ENCODE results near the gene PRSS56.

The PRSS56 gene

GRCh38 chr2:232486558-232487384, 33.4 kb upstream of the PRSS56 start:
- no peak for DNase-seq (ENCODE audit: low read depth)

- DNase-seq (ENCODE audit: low read depth), result no peak
Measured at GRCh38 chr2:232487385-232488096, 32.6 kb upstream of the PRSS56 start, which contains the start of gene ECEL1. Gene ECEL1 (minus strand): TSS chr2:232487834. CDS start chr2:232486653, 1,181 bp downstream.

- DNase-seq (ENCODE audit: low read depth), result no peak
Measured at GRCh38 chr2:232488097-232488711, 32.0 kb upstream of the PRSS56 start.

- no peak for DNase-seq (ENCODE audit: low read depth)
Measured at GRCh38 chr2:232488721-232489300, 31.4 kb upstream of the PRSS56 start.

- no peak for DNase-seq (ENCODE audit: low read depth)
Measured at GRCh38 chr2:232489516-232490220, 30.5 kb upstream of the PRSS56 start.

GRCh38 chr2:232490221-232491138, 29.7 kb upstream of the PRSS56 start:
- DNase-seq (ENCODE audit: low read depth), result no peak

- DNase-seq (ENCODE audit: low read depth), result no peak
Measured at GRCh38 chr2:232491139-232491780, 28.9 kb upstream of the PRSS56 start.

GRCh38 chr2:232492236-232492848, 27.8 kb upstream of the PRSS56 start:
- DNase-seq (ENCODE audit: low read depth), result no peak

GRCh38 chr2:232492963-232493700, 27.1 kb upstream of the PRSS56 start:
- DNase-seq (ENCODE audit: low read depth), result no peak

GRCh38 chr2:232493701-232494474, 26.3 kb upstream of the PRSS56 start:
- no peak for DNase-seq (ENCODE audit: low read depth)

- no peak for DNase-seq (ENCODE audit: low read depth)
Measured at GRCh38 chr2:232494542-232494941, 25.6 kb upstream of the PRSS56 start.

- DNase-seq (ENCODE audit: low read depth), result no peak
Measured at GRCh38 chr2:232495292-232495691, 24.9 kb upstream of the PRSS56 start.

GRCh38 chr2:232496501-232497270, 23.5 kb upstream of the PRSS56 start:
- DNase-seq (ENCODE audit: low read depth), result no peak

GRCh38 chr2:232497348-232497747, 22.8 kb upstream of the PRSS56 start:
- no peak for DNase-seq (ENCODE audit: low read depth)

- no peak for DNase-seq (ENCODE audit: low read depth)
Measured at GRCh38 chr2:232498452-232498851, 21.7 kb upstream of the PRSS56 start.

- DNase-seq (ENCODE audit: low read depth), result no peak
Measured at GRCh38 chr2:232501331-232501771, 18.8 kb upstream of the PRSS56 start.

GRCh38 chr2:232501794-232502390, 18.3 kb upstream of the PRSS56 start:
- no peak for DNase-seq (ENCODE audit: low read depth)

Data from stimulated activated CD8-positive, alpha-beta memory T cell treated with anti-CD3 and anti-CD28 coated beads, Interleukin-4, amount 100 ng/mL, for 24 hours (primary cell).